Fibroblast of upper back skin (primary cell): ENCODE results near the gene CCDC68.

Experiments
- DNase-seq: peaks from one replicate; pipeline ENCODE4 v3.0.0-alpha.2; 2013

The CCDC68 gene

DNA sequence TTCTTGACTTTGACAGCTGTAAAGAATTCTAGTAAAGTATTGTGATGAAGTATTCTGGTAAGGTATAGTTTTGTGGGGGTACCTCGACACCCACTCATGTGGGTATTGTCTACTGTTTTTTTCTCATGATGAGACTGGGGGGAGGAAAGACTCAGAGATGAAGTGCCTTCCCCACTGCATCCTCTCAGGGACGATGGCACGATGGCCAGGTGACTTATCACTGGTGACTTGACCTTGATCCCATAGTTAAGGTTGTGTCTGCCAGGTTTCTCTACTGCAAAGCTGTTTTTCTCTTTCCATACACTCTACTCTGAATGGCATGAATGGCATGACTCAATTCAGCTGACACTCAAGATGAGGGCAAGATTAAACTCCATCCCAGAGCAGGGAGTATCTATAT lies 936 bp upstream of the CCDC68 start:
- DNase-seq = no peak

GRCh38 chr18:54957996-54958395 lies 1.3 kb downstream of the CCDC68 start:
- DNase-seq = no peak

DNA sequence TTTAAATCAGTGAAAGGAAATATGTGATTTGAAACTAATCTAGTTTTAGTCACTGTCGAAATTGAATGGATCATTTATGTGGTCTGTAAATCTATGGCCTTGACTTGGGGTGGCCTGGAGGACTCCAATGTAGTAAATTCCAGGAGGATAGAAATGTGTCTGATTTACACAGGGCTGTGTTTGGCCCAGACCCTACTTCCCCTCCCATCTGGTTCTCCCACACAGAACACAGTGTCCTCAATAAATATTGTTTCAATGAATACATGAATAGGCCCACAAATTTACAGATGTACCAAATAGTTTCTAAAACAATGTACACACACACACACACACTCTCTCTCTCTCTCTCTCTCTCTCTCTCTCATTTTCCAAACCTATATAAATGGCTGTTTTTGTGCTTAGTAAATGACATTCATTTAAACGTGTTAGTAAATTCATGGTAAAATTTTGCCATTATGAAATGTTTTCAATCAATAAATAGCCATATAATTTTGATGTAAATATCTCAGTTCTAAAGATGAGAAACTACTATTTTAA lies 1.9 kb downstream of the CCDC68 start:
- no peak for DNase-seq

DNA sequence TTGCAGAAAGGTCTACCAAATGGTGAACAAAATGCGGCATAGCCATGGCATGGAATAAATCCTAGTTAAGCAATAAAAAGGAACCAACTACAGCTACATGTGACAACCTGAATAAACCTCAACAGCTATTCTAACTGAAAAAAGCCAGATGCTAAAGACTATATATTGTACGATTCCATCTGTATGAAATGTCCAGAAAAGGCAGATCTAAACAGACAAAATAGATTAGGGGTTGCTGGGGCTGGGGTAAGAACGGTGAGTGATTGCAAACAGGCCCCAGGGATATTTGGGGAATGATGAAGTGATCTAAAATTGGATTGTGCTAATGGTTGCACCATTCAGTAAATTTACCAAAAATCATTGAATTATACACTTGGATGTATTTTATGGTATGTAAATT lies 2.8 kb downstream of the CCDC68 start:
- DNase-seq = no peak

DNA sequence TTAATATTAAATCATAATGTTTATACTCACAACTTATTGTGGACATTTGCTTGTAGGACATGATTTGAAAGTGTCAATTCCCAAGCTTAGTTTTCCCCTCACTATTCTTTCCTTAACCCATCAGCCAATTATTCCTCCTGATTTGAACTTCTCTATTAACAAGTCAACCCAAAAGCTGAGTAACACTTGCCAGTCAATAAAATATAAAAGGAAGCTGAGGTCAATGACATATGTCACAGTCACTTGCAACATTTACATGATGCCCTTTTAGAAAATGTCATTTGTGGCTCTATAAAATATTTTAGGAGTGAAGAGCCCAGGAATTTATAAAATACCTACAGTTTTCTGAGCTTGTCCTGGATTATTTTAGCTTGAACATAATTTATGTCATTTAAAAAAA lies 7.2 kb downstream of the CCDC68 start:
- DNase-seq = no peak

DNA sequence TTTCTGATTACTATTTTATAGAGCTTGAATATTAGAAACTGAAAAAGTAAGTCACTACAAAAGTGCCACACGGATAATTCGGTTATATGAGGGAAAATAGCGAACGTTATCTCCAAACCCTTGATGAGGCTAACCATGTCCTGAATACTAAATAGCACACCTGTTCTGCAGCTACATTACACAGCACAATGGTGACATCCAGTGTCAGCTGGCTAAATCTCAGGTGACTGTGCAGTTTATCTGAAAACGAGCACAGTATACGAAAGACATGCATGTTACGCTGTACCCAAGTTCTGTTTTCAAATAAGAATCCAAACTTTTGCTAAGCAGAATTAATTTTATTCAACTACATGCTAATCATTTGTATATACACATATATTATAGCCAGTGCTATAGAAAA lies 9.0 kb downstream of the CCDC68 start:
- no peak for DNase-seq

- no peak for DNase-seq
Observed at GRCh38 chr18:54949588-54949987, 9.7 kb downstream of the CCDC68 start.

DNA sequence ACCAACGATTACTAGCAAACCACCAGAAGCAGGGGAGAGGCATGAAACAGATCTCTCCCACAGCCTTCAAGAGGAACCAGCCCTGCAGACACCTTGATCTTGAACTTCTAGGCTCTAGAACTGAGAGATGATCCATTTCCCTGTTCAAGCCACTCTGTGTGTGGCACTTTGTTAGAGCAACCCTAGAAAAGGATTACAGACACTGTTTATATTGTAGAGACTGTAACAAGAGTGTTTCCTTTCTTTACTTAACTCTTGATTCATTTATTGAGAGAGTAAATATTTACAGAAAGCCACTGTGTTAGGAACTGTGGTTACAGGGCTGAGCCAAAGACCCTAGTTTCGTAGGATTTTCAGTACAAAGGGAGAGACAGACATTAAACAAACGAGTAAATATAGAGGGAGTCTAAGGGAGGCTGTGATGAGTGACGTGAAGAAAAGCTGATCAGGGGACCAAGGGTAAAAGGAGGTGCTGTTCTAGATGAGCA lies 10.9 kb downstream of the CCDC68 start:
- no peak for DNase-seq

DNA sequence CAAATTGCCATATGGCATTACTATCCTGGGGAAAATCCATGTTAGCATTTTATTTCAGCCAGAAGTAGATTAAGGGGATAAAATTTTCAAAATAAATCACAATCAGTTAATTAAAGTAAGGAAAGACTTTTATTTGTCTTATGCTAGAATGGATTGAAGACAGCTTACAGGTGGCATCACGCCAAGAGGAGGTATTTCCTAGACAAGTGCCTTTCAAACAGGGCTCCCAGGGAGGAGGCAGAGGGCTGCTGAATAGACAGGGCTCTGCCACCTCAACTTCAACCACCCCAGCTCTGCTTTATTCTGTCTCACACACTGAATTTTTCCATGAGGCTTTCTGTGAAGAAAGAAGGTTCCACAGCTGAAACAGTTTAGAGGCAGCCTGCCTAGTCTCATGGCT lies 12.2 kb downstream of the CCDC68 start:
- DNase-seq = no peak

DNA sequence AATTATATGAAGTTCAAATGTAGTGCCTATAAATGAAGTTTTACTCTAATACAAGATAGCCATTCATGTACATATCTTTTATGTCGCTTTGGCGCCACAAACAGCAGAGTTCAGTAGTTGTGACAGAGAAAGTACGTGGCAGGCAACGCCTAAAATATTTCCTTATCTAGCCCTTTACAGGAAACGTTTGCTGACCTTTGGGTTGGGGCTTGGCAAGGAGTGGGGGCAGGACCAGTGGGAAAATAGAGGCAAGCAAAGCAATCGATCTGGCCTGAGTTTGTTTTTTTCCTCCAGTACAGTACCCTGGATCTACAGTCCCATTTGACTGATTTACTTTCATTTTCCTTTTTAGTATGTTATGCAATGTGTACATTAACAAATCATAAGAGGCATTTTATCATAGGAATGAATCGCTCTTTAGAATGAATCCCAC lies 13.1 kb downstream of the CCDC68 start:
- peak; percentile 16 for DNase-seq

DNA sequence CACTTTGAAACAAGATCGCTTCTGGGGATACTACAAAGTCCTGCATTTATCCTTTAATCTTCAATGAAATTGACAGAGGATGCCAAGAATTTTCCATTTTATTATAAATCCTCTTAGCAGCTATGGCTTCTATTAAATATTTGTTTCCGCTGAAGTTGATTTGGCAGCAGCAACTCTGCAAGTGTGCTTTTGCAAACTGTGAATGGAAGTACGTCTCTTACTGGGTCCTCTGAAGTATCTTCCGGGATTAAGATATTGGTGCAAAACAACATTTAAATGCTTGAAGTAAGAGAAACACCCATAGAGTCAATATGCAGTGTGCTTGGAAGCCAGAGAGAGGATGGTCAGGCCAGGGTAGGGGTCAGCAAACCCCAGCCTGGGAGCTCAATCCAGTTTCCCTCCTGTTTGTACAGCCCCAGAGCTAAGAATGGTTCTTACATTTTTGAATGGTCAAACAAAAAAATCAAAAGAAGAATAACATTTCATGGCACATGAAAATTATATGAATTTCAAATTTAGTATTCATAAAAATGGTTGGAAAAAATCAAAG lies 13.6 kb downstream of the CCDC68 start:
- DNase-seq = no peak

- DNase-seq = no peak
Observed at GRCh38 chr18:54942569-54942968, 16.7 kb downstream of the CCDC68 start.

- DNase-seq = no peak
Observed at GRCh38 chr18:54942144-54942543, 17.1 kb downstream of the CCDC68 start.

DNA sequence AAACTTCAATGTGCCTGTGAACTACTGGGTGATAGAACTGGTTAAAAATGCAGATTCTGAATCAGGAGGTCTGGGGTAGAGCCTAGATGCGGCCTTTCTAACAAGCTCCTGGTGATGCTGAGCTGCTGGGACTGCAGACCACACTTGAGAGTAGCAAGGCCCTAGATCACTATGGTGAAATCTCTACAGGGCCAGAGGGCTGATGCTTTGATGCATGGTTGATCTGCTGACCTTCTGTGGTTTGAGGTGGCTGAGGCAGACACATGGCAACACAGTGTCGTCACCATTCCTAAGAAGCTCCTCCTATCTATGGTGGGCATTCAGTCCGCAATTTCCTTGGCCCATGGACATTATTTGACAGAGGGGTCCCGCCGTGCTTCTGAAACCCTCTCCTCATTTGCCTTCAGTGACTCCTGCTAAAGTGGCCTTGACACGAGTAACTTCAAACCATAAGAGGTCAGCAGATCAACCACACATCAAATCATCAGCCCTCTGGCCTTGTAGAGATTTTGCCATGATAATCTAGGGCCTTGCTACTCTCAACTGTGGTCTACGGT lies 19.8 kb downstream of the CCDC68 start:
- no peak for DNase-seq

- DNase-seq = no peak
Observed at GRCh38 chr18:54938506-54938905, 20.8 kb downstream of the CCDC68 start.

- no peak for DNase-seq
Observed at GRCh38 chr18:54932472-54932871, 26.8 kb downstream of the CCDC68 start.

GRCh38 chr18:54931152-54931551 lies 28.1 kb downstream of the CCDC68 start:
- DNase-seq = no peak

DNA sequence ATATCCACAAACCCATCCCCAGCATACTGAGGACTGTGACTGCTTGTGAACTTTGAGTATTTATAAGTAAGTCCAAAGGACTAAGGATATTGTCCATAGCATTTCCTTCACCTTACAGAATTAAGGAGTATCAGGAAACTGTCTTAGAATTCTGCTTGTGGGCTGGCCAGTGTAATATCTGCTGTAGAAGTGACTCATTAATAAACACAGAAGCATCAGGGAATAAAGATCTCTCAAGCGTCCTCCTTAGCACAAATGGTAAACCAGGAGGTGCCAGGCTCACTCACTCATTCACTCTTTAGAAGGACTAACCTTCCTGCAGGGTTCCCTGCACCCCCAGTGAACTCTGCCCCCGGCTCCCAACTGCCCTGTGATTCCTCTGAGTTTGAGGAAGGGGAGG lies 31.0 kb downstream of the CCDC68 start:
- DNase-seq = no peak

DNA sequence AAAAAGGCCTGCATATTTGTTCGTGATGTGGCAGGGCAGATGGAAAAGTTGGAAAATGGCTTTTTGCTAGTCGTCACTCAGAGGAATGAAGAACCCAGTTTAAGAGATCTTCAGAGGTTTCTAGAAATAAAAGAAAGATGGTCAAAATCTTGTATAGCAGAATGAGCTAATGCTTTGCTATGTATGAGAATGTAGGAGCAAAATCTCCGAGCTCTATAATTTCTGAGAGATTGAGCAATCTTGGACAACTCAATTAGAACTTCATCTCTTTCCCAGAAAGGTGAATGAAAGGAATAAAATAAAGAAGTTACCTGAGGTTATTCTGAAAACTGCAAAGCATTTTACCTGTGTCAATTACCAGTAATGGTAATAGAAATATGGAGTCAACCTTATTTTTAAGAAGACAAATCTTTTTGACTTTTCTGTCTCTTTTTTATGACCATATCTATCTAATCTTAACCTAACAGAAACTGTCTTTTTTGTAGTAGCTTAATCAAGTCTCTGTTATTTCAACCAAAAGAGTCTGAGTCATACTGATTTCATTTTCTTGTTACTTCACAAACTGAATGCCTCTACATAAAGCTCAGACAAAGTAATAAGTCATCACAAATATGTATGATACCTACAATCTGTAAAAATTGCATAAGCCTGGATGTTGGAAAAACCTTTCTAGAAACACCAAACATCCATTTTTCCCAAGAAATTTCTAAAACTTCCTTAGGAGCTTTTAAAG lies 32.5 kb downstream of the CCDC68 start:
- DNase-seq = peak; percentile 57

- DNase-seq = no peak
Observed at GRCh38 chr18:54924948-54925347, 34.3 kb downstream of the CCDC68 start.

DNA sequence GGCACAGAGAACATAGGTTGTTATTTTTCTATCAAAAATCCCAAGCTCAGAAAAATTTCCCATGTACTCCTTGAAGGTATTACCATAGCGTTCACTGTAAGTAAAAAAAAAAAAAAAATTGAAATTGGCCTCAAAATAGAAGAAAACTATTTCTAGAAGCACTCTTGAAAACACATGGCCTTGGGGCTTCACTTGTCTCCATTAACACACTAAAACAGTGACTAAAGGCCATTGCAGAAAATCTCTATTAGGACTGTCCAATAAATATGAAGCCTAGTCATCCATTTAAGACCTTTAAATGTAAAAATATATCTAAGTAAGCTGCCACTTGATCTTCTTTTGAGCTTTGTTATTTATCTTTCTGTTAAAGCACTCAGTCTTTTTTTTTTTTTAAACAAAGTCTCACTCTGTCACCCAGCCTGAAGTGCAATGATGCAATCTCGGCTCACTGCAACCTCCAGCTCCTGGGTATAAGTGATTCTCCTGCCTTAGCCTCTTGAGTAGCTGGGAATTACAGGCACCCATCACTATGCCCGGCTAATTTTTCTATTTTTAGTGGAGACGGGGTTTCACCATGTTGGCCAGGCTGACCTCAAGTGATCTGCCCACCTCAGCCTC lies 35.8 kb downstream of the CCDC68 start:
- no peak for DNase-seq

DNA sequence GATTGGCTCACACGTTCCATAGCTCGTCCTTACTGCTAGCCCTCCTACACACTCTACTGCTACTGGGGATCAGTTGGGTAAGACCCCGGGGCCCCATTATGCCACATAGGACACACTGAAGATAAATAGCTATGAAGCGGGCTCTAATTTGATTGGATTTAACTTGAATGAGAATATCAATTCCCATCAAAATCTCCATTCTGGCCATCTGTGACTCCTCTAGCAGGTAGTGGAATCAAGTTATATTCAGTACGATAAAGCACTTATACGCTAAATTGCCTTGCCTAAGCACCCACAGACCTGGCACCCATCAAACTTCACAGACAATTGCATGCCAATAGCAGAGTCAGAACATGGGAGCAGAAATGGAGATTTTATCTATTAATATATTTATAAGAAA lies 39.8 kb downstream of the CCDC68 start:
- no peak for DNase-seq

- DNase-seq = no peak
Observed at GRCh38 chr18:54918060-54918459, 41.2 kb downstream of the CCDC68 start.

- no peak for DNase-seq
Observed at GRCh38 chr18:54916507-54916906, 42.8 kb downstream of the CCDC68 start.
